Anterior cingulate cortex (tissue), 58 donors: ENCODE results near the gene NLK.

Experiments used
- DNase-seq, 58 donors: peaks; one replicate each; lab custom pipeline; 2025; lab: John Stamatoyannopoulos, UW

NLK gene

DNA sequence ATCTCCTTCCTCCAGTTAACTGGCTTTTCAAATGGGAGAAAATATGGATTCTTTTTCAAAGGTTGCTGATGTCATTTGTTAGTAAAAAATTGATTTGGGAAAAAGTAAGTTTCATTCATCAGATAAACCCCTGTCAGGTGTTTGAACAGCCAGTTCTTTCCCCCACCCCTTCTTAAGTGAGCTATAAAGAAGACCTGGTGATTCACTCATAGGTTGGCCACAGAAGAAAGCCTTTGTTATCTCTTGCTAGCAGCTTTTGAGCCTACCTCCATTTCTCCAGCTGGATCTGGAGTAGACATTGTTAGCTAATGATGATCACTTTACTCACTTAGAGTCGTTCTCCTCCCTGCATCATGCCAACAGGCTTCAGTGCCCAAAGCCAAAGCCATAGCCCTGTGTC, 63.0 kb downstream of the NLK start:
- DNase-seq: no peak

DNA sequence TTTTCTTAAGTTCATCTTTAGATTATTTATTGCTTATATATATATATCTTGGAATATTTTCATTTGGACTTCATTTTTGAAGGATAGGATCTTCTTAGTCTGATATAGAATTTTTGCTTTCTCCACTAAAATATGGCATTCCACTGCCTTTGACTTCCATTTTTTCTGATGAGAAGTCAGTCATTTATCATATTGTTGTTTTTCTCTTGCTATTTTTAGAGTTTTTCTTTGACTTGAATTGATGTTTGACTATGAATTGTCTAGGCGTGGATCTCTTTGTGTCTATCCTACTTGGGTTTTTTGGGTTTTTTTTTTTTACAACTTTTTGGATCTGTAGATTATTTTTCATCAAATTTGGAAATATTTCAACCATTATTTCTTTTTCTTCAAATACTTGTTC, 67.7 kb downstream of the NLK start:
- DNase-seq: no peak

DNA sequence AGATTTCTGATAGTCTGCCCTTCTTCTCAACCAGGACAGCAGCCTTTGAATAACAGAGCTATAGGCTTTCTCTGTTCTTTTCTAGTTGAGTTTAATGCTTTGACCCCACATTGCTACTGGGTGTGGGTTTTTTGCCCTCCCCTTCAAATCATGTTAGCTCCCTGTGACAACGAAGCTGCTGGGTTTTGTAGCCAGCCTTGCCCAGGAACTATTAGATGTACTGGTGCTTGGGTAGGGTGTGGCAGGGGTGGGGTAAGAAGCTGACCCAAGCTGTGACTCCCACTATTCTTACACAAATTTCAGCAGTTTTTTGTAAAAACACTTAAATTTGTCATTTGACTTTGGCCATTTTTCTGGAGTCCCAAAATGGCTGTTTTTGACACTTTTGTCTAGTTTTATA, 69.7 kb downstream of the NLK start:
- DNase-seq: no peak

DNA sequence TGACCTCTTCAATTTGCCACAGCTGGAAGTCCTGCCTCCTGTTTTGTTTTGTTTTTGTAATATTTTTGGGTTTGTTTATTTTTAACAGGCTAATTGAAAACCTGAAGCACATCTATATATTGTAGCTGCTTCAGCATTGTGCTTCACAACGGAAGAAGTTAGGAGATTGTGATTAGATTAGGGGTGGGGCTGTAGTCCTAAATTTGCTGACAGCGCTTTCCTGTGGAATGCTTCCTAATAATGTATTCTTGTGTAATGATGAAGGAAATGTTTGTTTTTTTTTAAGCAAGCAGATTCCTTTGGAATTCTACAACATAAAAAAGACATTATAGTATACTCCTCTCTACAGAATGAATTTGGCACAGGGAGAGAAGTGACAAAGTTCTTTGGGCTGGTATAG, 70.1 kb downstream of the NLK start:
- no peak for DNase-seq

DNA sequence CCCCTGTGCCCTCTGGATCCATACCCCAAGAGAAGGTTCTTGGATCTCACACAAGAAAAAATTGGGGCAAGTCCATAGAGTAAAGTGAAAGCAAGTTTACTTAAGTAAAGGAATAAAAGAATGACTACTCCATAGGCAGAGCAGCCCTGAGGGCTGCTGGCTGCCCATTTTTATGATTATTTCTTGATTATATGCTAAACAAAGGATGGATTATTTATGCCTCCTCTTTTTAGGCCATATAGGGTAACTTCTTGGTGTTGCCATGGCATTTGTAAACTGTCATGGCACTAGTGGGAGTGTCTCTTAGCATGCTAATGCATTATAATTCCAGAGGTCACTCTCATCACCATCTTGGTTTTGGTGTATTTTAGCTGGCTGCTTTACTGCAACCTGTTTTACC, 70.8 kb downstream of the NLK start:
- no peak for DNase-seq

DNA sequence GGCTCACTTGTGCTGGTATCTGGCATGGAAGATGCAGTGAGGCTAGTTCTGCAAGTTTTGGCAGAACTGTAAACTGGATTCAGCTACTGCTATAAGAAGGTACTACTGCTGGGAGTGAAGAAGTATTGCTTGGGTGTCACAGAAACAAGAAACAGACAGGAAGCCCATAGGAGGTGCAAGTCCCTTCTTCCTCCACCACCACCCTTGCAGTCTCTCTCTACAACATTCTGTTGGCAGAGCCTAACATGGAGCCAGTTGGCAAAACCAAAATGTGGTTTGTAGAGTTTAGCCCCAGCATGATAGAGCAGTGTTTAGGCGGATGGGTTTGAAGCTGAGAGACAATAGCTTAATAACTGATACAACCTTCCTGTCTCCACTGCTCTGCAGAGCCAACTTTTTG, 72.6 kb downstream of the NLK start:
- DNase-seq: no peak

DNA sequence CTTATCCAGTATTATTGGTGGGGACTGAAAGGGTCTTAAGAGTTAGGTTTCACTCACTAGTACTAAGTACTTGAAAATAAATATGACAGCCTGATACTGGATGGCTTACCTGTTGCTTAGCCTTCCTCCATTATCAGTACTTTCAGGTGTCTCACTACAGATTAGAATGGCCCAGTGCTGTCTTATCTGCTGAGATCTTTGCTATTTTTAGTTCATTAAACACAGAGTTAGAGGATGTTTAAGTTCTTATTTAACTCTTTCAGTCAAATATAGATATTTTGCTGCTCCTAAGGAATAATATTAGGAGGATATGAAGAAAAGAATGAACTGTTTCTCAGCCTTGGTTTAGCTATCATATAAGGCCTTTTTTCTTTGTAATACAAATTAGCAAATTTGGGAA, 74.8 kb downstream of the NLK start:
- DNase-seq: no peak

DNA sequence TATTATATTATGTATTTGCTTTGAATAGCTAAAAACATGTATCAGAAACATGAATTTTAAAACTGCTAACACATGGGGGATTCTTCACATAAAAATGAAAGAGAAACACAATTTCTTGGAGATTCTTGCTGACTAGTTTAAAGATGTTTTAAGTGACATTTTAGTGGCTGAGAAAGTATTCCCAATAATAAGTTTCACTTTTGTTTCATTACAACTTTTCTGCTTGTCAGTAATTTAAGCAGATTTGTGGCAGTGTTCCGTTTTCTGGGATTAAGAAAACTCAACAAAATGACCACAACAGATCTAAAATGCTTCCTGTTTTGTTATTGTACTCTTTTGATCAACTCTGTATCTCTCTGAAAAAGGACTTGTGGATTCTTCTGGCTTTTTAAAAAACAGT, 75.9 kb downstream of the NLK start:
- DNase-seq: no peak

DNA sequence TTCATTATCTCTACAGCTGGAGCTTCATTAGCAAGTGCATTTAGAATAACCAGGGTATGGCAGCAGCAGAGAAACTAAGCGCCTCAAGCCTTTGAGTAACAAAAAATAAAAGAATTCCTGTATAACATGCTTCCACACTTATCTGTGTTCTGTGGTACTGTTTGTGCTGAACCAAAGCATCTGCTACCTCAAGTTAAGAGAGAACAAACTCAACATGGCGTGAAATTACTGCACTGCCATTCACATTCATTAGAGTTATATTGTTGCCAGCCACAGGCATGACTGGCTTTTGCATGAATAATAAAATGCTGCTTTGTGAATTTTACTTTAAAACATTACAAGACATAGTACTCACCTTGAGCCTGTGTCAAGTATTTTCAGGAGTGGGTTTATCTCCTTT, 76.6 kb downstream of the NLK start:
- DNase-seq: no peak

DNA sequence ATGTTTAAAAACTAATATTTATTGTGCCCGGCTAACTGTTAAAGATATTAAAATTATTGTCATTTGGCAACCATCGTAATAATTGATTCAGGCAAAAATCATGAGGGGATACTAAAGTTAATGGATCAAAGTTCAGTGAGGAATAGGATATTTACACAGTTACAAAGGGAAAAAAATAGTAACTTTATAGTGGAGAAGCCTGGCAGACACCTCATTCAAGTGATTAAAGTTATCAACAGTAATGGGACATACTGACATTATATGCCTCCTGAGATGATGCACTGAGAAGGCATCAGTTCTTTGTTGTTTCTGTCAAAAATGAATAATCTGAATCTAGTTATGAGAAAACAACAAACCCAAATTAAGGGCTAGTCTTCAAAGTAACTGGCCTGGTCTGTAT, 77.1 kb downstream of the NLK start:
- no peak for DNase-seq

DNA sequence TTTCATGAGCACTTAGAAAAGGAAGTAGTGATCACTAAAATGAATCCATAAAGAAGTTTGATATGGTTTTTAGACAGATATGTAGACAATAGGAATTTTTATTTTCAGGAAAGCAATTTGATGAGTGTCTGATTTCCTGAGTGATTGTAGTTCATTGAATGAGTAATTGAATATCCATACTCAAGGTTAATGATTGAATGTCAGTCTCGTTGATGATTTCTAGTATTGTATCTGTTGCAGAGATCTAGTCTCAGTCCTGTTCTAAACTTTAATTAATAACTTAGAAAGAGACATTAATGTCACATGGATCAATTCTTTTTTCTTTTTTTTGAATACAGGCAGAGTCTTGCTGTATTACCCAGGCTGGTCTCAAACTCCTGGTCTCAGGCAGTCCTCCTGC, 78.3 kb downstream of the NLK start:
- DNase-seq: no peak

DNA sequence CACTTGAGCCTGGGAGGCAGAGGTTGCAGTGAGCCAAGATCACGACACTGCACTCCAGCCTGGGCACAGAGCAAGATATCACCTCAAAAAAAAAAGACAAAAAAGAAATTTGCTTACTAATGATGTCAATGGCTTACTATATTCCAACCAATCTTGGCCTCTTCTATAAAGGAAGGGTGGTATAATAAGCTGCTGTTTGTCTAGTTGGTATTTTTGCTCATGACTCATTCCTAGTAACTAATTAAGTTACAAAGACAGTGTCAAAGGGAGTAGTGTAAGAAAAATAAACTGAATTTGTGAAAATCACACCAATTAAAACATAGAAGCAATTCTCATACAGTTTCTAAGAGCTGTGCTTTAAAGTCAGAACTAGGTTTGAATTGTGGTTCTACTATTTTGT, 82.5 kb downstream of the NLK start:
- DNase-seq: no peak

DNA sequence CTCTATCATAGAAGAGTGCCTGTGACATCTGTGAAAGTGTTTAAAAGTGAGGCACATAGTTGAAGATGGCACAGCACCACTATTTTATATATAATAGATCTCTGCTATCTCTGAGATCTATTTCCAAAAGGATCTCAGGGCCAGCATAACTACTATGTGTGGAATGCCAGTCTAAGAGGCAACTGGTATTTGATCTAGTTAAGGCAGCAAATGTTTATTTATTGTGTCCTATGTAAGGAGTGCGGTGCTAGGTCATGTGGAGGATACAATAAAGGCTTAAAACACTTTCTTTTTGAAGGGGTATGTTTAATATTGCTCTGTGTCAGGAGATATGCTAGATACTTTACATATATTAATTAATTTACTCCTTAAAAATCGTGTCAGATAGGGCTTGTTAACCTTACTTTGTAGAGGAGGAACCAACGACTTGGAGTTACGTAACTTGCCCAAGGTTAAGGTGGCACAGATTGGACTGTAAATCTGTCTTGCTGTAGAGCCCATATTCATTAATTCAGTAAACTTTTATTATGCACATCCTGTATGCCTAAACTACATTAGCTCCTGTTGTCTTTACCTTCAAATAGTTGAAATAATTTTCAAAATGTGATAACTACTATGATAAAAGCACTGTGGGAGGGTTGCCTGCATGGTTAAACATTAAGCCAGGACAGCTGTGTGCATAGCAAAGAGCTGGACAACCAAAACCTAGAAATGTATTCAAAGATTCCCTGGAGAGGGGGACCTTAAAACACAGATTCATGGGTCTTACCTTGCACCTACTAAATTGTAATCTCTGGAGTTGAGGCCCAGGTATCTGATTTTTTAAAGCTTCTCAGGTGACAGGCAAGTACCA, 83.3 kb downstream of the NLK start:
- DNase-seq: no peak

DNA sequence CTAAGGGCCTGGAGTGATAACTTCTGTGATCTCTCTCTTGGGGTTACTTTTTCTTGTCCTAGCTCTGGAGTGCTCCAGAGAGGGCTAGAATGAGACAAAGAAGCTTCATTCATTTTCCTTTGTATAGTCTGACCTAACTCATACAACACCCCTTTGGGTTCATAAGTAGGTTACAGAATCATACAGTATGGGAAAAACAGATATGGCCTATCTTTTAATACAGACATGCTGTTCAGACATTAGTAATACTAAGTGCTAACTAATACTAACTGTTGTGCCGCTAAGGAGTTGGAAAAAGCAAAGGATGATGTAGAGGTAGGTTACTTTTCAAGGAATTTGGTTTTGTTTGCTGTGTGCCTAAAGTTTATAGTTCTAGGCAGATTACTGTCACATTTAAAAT, 84.7 kb downstream of the NLK start:
- DNase-seq: no peak

DNA sequence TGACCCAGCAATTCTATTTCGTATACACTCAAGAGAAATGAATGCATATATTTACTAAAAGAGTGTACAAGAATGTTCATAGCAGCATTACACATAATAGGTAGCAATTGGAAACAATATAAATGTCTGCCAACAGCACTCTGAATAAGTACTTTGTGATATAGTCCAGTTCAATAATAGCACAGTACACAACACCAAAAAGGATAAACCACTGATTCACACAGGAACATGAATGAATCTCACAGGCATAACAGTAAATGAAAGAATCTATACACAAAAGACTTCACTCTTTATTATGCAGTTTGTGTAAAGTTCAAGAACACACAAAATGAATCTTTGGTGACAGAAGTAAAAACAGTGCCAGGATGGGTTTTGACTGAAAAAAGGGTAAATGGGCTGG, 86.3 kb downstream of the NLK start:
- no peak for DNase-seq

DNA sequence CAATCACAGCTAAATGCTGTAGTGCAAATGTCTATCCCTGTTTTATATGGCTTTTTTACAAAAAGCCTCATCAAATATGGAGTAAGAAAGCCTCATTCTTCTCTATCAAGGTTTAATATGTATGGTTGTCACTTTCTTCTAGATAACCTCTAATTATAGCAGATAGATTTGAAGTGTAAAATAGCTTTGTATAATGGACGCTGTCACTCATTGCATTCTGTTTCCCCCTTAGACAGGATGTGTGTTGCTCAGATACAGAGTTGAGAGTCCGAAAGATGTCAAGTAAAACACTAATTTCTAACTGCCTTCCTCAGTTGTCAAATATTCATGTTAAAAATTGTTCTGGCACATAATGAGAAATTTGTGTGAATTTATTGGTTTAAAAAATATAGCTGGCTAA, 88.0 kb downstream of the NLK start:
- DNase-seq: no peak

DNA sequence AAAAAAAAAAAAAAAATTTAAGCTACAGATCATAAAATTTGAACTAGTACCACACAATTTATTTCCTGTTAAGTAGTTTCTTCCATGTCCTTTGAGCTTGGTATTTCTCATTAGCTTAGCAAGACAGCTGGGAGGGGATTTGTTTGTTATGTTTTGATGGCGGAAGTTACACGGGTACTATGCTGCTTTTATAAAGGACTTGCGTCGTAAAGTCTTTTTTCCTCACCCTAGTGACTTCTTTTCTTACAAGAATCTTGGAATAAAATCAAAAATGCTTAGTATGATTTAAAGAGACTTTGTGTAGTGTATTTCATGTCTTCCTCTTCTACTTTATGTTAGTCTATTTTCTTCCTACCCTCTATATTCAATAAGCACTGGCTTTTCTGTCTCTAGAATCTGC, 89.1 kb downstream of the NLK start:
- no peak for DNase-seq

DNA sequence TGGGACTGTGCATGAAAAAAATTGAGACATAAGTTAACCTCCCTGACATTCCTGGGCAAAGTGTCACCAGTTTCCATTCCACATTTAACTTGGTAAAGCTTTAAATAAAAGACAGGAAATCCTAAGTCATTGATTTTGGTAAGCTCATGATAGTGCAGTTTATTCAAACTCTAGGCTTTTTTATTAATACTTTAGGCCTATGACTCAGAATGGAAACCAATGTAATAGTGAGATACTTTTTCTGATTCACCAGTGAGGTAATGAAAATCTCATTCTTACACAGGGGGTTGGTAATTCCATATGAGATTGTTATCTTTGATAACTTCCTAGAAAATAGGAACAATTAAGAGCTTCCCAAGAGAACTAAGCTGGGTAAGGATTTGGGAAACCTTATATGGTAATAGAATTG, 91.1 kb downstream of the NLK start:
- no peak for DNase-seq

DNA sequence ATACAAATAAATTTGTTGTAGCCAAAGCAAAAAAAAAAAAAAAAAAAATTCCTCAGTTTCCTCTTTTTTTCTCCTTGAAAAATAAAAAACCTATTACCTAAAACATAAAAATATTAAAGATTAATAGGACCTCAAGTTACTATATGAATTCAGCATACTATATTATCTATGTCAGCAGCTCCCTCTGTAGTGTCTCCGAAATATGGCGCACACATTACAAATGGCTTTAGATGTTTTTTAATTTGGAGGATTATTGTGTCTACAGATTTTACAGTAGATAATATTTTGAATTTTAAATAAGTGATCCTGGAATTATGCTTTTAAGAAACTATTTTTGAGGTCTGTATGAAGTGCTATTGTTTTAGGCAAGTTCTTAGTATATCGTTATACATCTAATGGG, 94.4 kb downstream of the NLK start:
- no peak for DNase-seq

DNA sequence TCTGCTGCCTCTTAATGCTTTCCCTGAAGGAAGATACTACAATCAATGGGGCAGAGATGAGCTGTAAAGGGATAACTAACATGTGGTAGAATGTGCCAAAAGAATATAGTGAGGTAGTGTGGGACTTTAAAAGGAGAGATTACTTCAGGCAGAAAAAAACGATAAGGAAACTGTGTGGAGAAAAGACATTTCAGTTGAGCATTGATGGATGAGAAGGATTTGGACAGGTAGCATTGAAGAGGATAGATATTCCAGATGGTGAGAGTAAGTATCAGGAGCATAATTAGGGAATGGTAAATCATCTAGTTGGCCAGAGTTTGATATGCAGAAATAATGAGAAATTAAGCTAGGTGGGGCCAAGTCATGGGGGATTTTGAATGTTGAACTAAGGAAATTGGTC, 97.3 kb downstream of the NLK start:
- no peak for DNase-seq

DNA sequence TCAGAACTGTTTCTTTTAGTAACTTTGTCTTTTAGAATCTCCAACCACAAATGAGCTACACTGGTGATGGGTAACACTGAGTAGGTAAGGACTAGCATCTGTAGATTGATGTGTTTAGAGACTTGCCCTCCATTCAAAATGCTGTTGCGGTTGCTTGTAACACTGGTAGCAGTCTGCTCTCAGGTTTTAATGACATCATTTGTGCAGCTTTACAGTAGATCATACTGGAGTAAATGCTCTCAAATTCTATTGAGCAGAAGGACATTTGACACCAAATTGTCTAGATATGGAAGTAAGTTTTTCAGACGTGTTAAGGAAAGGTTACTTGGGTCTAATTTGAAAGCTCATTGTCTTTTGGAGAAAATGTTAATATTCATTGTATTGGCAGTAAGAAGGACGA, 98.8 kb downstream of the NLK start:
- no peak for DNase-seq

DNA sequence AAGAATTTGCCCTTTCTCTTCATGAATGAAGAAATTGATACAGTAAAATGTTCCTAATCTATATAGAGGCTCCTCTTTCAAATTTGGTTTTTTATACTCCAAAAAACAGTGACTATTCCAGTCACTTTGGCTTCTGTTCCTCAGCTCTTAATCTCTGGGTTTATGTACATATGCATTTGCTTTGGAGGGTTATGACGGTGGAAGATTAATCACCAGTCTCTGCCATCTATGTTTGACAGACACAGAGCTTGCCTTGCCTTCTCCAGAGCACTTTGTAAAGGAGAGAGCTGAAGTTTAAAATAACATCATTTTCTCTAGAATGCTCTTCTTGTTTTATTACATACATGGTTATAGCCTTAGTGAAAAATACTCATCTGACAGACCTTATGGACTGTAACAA, 99.3 kb downstream of the NLK start:
- no peak for DNase-seq

DNA sequence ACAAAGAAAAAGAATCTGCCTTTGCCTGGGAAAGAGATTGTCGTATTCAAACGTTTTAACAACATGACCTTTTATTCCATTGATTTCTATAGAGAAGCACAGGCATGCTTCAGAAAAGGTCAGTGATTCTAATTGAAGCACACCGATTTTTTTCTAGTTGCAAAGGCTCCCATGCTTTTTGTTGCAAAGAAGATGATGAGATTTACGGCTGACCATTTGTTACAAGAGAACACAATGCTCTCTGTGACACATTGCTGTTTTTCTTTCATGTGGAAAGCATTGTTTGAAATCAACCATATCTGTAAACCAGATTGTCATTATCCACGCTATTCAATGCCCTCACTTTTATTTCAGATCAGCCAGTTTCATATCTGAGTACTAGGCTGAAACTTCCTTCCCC, 99.8 kb downstream of the NLK start:
- DNase-seq: peak in 1 of 58 donors; percentile 30
